Neutrophil (primary cell): ENCODE measurements around the gene ARHGAP4.

Source experiments
- H3K27ac ChIP-seq: fragments of 200-600 bp; sonication (generic); 2 replicates; pipeline ENCODE4 v1.5.1; 2016; ENCODE audit warnings: mild to moderate bottlenecking, moderate library complexity
- H3K27me3 ChIP-seq: fragments of 200-600 bp; sonication (generic); 2 replicates; pipeline ENCODE4 v1.6.0; 2016; ENCODE audit warnings: mild to moderate bottlenecking
- H3K36me3 ChIP-seq: fragments of 200-600 bp; sonication (generic); 2 replicates; pipeline ENCODE4 v1.5.1; 2017
- H3K4me1 ChIP-seq, 2 experiments: fragments of 200-600 bp in 1 of 2; sonication (generic) in 1 of 2; 1 replicate in 1 of 2; 2 replicates in 1 of 2; pipeline versions ENCODE4 v1.5.1 to v1.6.1; 2013 to 2016; ENCODE audit warnings: low read depth in 1 of 2, low read length in 1 of 2, mild to moderate bottlenecking in 1 of 2, moderate library complexity in 1 of 2; ENCODE audit not compliant: control insufficient read depth in 1 of 2, insufficient read depth in 1 of 2
- H3K4me3 ChIP-seq, 2 experiments: fragments of 200-600 bp in 1 of 2; sonication (generic) in 1 of 2; 1 replicate in 1 of 2; 2 replicates in 1 of 2; pipeline ENCODE4 v1.5.1; 2013 to 2016; ENCODE audit warnings: low read depth in 1 of 2, low read length in 1 of 2, mild to moderate bottlenecking in 1 of 2, moderate library complexity in 1 of 2
- H3K9me3 ChIP-seq: fragments of 200-600 bp; sonication (generic); 2 replicates; pipeline ENCODE4 v1.5.1; 2016
- TF ChIP-seq, protein P1 (sequence below): fragments of 200-600 bp; sonication (generic); IDR thresholded peaks from 2 replicates; pipeline ENCODE4 v1.5.1; 2016; ENCODE audit warnings: antibody characterized with exemption

Gene ARHGAP4

DNA sequence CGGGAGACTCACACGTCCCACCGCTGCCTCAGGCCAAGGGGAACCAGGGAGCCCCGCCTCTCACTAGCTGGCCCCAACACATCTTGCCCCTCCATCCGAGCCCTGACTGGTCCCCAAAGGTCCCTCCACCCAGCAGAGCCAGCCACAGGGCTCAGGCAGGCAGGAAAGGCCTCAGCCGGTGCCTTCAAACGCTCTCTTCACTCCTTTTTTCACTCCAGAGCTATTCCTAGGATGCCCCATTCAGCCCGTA is 1.5 kb upstream of the ARHGAP4 start:
- H3K9me3 ChIP-seq = no peaks in the 10 kb centered on the region
- peak overlapping the region; percentile 69 to 98 for H3K4me3 ChIP-seq
- peaks cover 29 to 68% of the 10 kb centered on the region in 2 experiments for H3K4me1 ChIP-seq
- peaks cover 18% of the 10 kb centered on the region for H3K36me3 ChIP-seq
- TF ChIP-seq, protein P1, sequence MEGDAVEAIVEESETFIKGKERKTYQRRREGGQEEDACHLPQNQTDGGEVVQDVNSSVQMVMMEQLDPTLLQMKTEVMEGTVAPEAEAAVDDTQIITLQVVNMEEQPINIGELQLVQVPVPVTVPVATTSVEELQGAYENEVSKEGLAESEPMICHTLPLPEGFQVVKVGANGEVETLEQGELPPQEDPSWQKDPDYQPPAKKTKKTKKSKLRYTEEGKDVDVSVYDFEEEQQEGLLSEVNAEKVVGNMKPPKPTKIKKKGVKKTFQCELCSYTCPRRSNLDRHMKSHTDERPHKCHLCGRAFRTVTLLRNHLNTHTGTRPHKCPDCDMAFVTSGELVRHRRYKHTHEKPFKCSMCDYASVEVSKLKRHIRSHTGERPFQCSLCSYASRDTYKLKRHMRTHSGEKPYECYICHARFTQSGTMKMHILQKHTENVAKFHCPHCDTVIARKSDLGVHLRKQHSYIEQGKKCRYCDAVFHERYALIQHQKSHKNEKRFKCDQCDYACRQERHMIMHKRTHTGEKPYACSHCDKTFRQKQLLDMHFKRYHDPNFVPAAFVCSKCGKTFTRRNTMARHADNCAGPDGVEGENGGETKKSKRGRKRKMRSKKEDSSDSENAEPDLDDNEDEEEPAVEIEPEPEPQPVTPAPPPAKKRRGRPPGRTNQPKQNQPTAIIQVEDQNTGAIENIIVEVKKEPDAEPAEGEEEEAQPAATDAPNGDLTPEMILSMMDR = no peak
- H3K27me3 ChIP-seq = no peaks in the 10 kb centered on the region
- H3K27ac ChIP-seq = peak overlapping the region; percentile 100

DNA sequence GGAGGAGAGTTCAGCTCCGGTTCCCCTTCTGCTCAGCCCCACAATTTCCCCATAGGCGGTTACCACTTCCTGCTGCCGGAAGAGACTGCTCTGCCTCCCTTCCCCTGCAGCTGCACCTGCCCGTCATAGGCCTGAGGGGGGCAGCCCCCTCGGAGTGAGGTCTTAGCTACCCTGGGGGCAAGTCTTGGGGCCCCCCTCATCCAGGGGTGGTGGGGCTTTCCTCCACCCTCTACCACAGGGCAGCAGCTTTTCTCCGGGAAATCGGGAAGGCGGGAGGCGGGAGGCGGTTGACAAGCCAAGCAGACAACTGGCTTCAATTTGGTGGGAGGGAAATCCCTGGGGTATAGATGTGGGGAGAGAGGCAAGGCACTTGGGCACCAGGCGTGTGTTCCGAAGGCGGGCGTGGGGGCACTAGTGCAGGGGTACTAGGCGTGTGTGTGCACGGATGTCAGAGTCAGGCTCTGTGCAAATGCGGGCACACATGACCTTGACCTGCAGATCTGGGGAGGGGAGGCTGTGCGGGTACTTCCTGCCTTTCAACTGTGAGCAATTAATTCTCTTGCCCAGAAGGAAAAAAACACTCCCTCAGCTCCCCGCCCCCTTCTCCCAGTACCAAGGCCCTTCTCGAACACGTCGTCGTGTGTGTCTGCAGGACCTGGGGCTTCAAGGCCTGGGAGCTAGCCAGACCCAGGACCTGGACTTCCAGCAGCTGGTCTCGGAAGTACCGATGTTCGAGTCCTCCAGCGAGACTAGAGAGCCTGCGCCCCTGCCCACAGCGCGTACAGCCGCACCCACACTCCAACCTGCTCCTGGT is 1.0 kb upstream of the ARHGAP4 start:
- Histone ChIP-seq H3K4me1 (peaks cover 35 to 73% of the 10 kb centered on the region in 2 experiments), H3K27me3 (no peaks in the 10 kb centered on the region), H3K27ac (peak overlapping the region; percentile 100), H3K36me3 (peaks cover 17% of the 10 kb centered on the region), H3K4me3 (peak overlapping the region; percentile 69 to 98), H3K9me3 (no peaks in the 10 kb centered on the region)
- TF ChIP-seq, protein P1 = peak; percentile 38

DNA sequence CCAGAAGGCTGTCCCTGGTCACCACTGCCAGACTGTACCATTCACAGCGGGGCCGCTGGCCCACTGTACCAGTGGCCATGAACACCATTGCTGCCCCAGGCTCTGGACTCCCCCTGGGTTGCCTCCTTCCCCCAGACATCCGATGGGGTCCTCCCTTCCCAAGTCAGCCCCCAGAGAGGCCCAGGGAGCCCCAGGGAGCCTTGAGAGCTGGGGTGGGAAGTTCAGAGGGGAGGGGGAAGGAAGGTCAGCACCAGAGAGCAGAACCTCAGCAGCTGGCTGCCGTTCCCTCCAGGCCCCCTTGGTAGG is 441 bp upstream of the ARHGAP4 start:
- TF ChIP-seq, protein P1 = no peak
- Histone ChIP-seq H3K9me3 (no peaks in the 10 kb centered on the region), H3K4me1 (peaks cover 40 to 79% of the 10 kb centered on the region in 2 experiments), H3K27me3 (no peaks in the 10 kb centered on the region), H3K4me3 (peak overlapping the region; percentile 69 to 98), H3K27ac (peak overlapping the region; percentile 100), H3K36me3 (peaks cover 12% of the 10 kb centered on the region)

GRCh38 chrX:153925387-153925738 is 701 bp downstream of the ARHGAP4 start:
- TF ChIP-seq, protein P1 = no peak
- Histone ChIP-seq H3K9me3 (no peaks in the 10 kb centered on the region), H3K36me3 (peaks cover 17% of the 10 kb centered on the region), H3K27ac (peak overlapping the region; percentile 100), H3K27me3 (no peaks in the 10 kb centered on the region), H3K4me3 (peak overlapping the region; percentile 69 to 98), H3K4me1 (peaks cover 45 to 84% of the 10 kb centered on the region in 2 experiments)

- TF ChIP-seq, protein P1 = peak; percentile 71
- Histone ChIP-seq H3K27ac (peak overlapping the region; percentile 100), H3K27me3 (no peaks in the 10 kb centered on the region), H3K4me3 (peak overlapping the region; percentile 69 to 98), H3K4me1 (peaks cover 41 to 77% of the 10 kb centered on the region in 2 experiments), H3K36me3 (peaks cover 21% of the 10 kb centered on the region), H3K9me3 (no peaks in the 10 kb centered on the region)
Measured at GRCh38 chrX:153924149-153924861, 1.8 kb downstream of the ARHGAP4 start.
